Uterus (tissue), 4 donors: ENCODE data around the gene GRIN2A. TPM values are rescaled to one million over a fixed set of nuclear protein-coding genes. Genes with fewer than 3 reads are reported as not detected.

Source experiments
- DNase-seq, 2 donors: peaks; one replicate each; pipeline ENCODE4 v3.0.0-alpha.2; 2019 to 2020
- H3K27ac ChIP-seq, 2 donors: fragments of 200-600 bp; sonication (generic); 1 replicate in 1 of 2; 2 replicates in 1 of 2; pipeline ENCODE4 v1.5.1; 2016 to 2018
- H3K27me3 ChIP-seq, 2 donors: fragments of 200-600 bp; sonication (generic); one replicate each; pipeline ENCODE4 v1.5.1; 2018 to 2019; ENCODE audit warnings: control low read depth in 1 of 2
- H3K36me3 ChIP-seq, 2 donors: fragments of 200-600 bp; sonication (generic); one replicate each; pipeline ENCODE4 v1.5.1; 2019; ENCODE audit warnings: control low read depth in 1 of 2
- H3K4me1 ChIP-seq, 2 donors: fragments of 200-600 bp; sonication (generic); one replicate each; pipeline ENCODE4 v1.5.1; 2018 to 2019; ENCODE audit warnings: control low read depth in 1 of 2
- H3K4me3 ChIP-seq, 2 donors: fragments of 200-600 bp; sonication (generic); 1 replicate in 1 of 2; 2 replicates in 1 of 2; pipeline ENCODE4 v1.5.1; 2018 to 2019; ENCODE audit warnings: mild to moderate bottlenecking in 1 of 2
- H3K9me3 ChIP-seq, 2 donors: fragments of 200-600 bp; sonication (generic); one replicate each; pipeline ENCODE4 v1.5.1; 2019; ENCODE audit warnings: control low read depth in 1 of 2
- CTCF ChIP-seq, 4 experiments: fragments of 200-600 bp in 2 of 4; fragments of 450-650 bp in 2 of 4; sonication (generic) in 2 of 4; IDR thresholded peaks; one replicate each; pipeline ENCODE4 v1.5.1; 2016 to 2019; ENCODE audit warnings: antibody characterized with exemption in 4 of 4, mild to moderate bottlenecking in 2 of 4, moderate library complexity in 1 of 4
- POLR2A ChIP-seq, 2 donors: fragments of 450-650 bp; IDR thresholded peaks; one replicate each; pipeline ENCODE4 v1.6.1; 2016; ENCODE audit warnings: antibody characterized with exemption in 2 of 2, mild to moderate bottlenecking in 1 of 2, moderate library complexity in 1 of 2
- intact Hi-C: fragments of 100-400 bp; cut with DNase I; formaldehyde crosslinking; loops from one replicate; pipeline ENCODE4 v1.15.1; 2023; ENCODE audit warnings: low total_unique reads
- total RNA-seq, 4 donors: library from RNA; depleted of rRNA in 3 of 4; stranded (reverse); fragments of >200 nt in 3 of 4; gene quantifications; one replicate each; pipeline versions ENCODE4 v1.1.0 to v1.2.4, GENCODE V29; 2014 to 2023
- donor health status: DM: yes; HTN: yes; CAD: no.

GRIN2A gene
- total RNA-seq, 4 donors from 2014 or later = under 0.01 to 2.4 (median 0.56) TPM

DNA sequence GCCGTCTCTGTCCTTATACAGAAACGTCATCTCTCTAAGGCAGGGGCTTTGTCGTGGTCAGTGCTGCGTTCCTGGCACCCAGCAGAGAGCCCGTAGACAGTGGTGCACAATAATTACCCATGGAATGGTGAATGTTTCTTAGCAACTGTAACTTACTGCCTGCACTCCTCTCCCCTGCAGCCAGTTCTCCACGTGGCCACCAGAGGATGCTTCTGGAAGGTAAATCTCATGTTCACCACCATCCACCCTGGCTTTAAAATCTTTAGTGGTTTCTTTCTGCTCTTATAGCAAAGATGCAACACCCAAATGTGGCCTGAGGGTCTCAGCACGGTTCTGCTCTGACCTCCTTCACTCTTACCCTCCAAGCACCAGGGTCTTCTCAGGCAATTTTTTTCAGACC, 150.8 kb downstream of the GRIN2A start:
- no peak overlapping the region for H3K27ac ChIP-seq
- H3K4me1 ChIP-seq = no peaks in the 10 kb centered on the region
- intact Hi-C loops = no loop called here
- H3K36me3 ChIP-seq = no peaks in the 10 kb centered on the region
- H3K27me3 ChIP-seq = no peaks in the 10 kb centered on the region
- no peak for DNase-seq
- TF ChIP-seq CTCF (IDR thresholded peaks at IDR 0.05) (peak in 1 of 4 experiments; percentile 36), POLR2A (IDR thresholded peaks at IDR 0.05) (no peak)
- no peak overlapping the region for H3K4me3 ChIP-seq
- H3K9me3 ChIP-seq = no peaks in the 10 kb centered on the region

DNA sequence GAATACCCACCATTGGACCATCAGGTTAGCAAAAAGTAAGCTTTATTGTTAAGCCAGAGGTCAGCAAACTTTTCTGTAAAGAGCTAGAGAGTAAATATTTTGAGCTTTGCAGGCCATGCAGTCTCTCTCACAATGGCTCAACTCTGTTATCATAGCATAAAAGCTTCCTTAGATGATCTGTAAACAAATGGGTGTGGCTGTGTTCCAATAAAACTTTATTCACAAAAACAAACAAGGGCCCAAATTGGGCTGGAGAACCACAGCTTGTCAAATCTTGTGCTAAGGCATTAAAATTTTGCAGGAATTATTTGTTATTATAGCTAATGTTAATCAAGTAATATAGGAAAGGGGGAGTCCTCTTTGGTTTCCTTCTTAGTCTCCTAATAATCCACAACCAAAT, 153.6 kb downstream of the GRIN2A start:
- Histone ChIP-seq H3K27me3 (no peaks in the 10 kb centered on the region), H3K4me1 (no peaks in the 10 kb centered on the region), H3K36me3 (no peaks in the 10 kb centered on the region), H3K9me3 (no peaks in the 10 kb centered on the region), H3K27ac (no peak overlapping the region), H3K4me3 (no peak overlapping the region)
- no peak for DNase-seq
- TF ChIP-seq POLR2A (IDR thresholded peaks at IDR 0.05) (no peak), CTCF (IDR thresholded peaks at IDR 0.05) (no peak)
- intact Hi-C loops = no loop called here

DNA sequence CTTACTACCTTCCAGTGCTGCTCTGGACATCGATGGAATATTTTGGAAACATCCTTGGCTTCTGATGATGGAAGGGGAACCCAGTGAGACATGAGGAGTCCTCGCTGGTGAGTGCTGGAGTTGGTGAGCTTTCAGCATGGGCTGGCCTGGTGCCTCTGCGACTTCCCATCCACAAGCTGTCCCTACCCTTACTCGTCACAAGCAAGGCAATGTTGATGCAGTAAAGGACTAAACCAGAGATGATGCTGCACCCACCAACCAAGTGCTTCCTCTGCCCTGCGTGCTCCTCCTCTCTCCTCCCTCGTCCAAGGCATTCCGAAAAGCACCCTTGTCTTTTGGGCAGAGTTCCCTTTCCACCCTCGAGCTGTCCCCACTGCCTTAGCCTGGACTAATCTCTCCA, 154.7 kb downstream of the GRIN2A start:
- intact Hi-C loops = no loop called here
- H3K4me1 ChIP-seq = no peaks in the 10 kb centered on the region
- no peaks in the 10 kb centered on the region for H3K9me3 ChIP-seq
- H3K27me3 ChIP-seq = no peaks in the 10 kb centered on the region
- H3K4me3 ChIP-seq = no peak overlapping the region
- H3K27ac ChIP-seq = no peak overlapping the region
- no peaks in the 10 kb centered on the region for H3K36me3 ChIP-seq
- DNase-seq = no peak
- TF ChIP-seq POLR2A (IDR thresholded peaks at IDR 0.05) (no peak), CTCF (IDR thresholded peaks at IDR 0.05) (no peak)

GRCh38 chr16:10026593-10026992, 155.6 kb downstream of the GRIN2A start:
- intact Hi-C loops = no loop called here
- Histone ChIP-seq H3K27me3 (no peaks in the 10 kb centered on the region), H3K36me3 (no peaks in the 10 kb centered on the region), H3K9me3 (no peaks in the 10 kb centered on the region), H3K4me3 (no peak overlapping the region), H3K4me1 (no peaks in the 10 kb centered on the region), H3K27ac (no peak overlapping the region)
- TF ChIP-seq CTCF (IDR thresholded peaks at IDR 0.05) (no peak), POLR2A (IDR thresholded peaks at IDR 0.05) (no peak)
- DNase-seq = no peak

GRCh38 chr16:10022098-10022497, 160.1 kb downstream of the GRIN2A start:
- TF ChIP-seq CTCF (IDR thresholded peaks at IDR 0.05) (no peak), POLR2A (IDR thresholded peaks at IDR 0.05) (no peak)
- no peak for DNase-seq
- Histone ChIP-seq H3K27ac (no peak overlapping the region), H3K36me3 (no peaks in the 10 kb centered on the region), H3K27me3 (no peaks in the 10 kb centered on the region), H3K4me3 (no peak overlapping the region), H3K4me1 (no peaks in the 10 kb centered on the region), H3K9me3 (no peaks in the 10 kb centered on the region)
- intact Hi-C loops = no loop called here
